PFSK-1 (cell line): ENCODE measurements around the gene WDR37.

Source experiments
- FOXP2 ChIP-seq: optimal IDR thresholded peaks from 2 replicates; pipeline ENCODE3; 2011; ENCODE audit warnings: borderline replicate concordance, control low read depth, inconsistent platforms; ENCODE audit not compliant: insufficient read depth; ENCODE audit errors: extremely low read length, extremely low read depth
- POLR2AphosphoS5 ChIP-seq: IDR thresholded peaks from 2 replicates; pipeline ENCODE4 v1.6.1; 2012; ENCODE audit warnings: low read depth, mild to moderate bottlenecking, control low read depth, low read length, moderate library complexity
- SIN3A ChIP-seq: IDR thresholded peaks from 2 replicates; pipeline ENCODE4 v1.6.1; 2012; ENCODE audit warnings: mild to moderate bottlenecking, low read length, moderate library complexity, borderline replicate concordance; ENCODE audit not compliant: insufficient read depth
- TAF1 ChIP-seq: IDR thresholded peaks from 2 replicates; pipeline ENCODE4 v1.6.1; 2012; ENCODE audit warnings: low read length, control low read depth, borderline replicate concordance; ENCODE audit not compliant: insufficient read depth
- TF ChIP-seq, protein P1 (sequence below), 2 experiments: IDR thresholded peaks; 2 replicates each; pipeline versions ENCODE4 v1.6.1 to v1.8.0; 2011 to 2012; ENCODE audit warnings: low read depth in 2 of 2, low read length in 2 of 2, control low read depth in 1 of 2, inconsistent platforms in 1 of 2, mild to moderate bottlenecking in 1 of 2, moderate library complexity in 1 of 2; ENCODE audit not compliant: insufficient read depth in 1 of 2

The WDR37 gene

DNA sequence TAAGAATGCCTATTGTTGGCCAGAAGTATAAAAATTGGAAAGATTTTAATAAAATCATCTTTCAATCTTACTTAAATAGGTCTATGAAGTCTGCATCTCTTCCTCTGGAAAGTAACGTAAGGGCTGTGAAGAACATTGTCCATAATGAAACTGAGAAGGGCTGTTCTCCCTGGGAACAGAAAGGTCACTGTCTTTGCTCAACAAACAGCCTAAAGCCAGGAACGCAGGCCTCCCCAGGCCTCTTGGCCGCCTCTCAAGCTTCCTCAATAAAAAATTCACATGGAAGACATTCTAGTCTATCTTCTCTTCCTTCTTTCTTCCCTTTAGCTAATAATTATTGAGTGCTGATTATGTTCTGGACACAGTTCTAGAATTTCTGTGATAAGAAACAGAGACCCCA is 21.4 kb upstream of the WDR37 start:
- TF ChIP-seq, protein P1, sequence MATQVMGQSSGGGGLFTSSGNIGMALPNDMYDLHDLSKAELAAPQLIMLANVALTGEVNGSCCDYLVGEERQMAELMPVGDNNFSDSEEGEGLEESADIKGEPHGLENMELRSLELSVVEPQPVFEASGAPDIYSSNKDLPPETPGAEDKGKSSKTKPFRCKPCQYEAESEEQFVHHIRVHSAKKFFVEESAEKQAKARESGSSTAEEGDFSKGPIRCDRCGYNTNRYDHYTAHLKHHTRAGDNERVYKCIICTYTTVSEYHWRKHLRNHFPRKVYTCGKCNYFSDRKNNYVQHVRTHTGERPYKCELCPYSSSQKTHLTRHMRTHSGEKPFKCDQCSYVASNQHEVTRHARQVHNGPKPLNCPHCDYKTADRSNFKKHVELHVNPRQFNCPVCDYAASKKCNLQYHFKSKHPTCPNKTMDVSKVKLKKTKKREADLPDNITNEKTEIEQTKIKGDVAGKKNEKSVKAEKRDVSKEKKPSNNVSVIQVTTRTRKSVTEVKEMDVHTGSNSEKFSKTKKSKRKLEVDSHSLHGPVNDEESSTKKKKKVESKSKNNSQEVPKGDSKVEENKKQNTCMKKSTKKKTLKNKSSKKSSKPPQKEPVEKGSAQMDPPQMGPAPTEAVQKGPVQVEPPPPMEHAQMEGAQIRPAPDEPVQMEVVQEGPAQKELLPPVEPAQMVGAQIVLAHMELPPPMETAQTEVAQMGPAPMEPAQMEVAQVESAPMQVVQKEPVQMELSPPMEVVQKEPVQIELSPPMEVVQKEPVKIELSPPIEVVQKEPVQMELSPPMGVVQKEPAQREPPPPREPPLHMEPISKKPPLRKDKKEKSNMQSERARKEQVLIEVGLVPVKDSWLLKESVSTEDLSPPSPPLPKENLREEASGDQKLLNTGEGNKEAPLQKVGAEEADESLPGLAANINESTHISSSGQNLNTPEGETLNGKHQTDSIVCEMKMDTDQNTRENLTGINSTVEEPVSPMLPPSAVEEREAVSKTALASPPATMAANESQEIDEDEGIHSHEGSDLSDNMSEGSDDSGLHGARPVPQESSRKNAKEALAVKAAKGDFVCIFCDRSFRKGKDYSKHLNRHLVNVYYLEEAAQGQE (IDR thresholded peaks at IDR 0.05; ENCODE audit: insufficient read depth in 1 of 2, low read depth in 2 of 2, low read length in 2 of 2) = no peak
- no peak for TF ChIP-seq TAF1
- no peak for TF ChIP-seq FOXP2
- TF ChIP-seq SIN3A = no peak
- TF ChIP-seq POLR2AphosphoS5 = no peak

DNA sequence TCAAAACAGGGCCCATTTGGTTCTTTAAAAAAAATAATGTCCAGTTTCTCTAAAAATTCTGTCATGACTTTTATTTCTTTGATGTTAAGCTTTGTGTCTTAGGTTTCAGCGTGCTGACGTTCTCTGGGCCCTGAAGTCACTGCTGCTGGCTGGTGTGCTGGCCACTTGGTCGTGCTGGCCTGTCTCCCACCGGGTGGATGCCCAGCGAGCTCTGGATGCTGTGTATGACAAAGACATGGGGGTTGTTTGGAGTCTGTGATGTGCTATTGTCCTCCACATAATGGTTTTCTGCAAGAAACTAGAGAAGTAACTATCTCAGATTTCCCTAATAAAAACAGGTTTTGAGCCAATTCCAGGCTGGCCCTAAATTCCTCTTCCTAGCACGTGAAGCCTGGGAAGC is 21.0 kb upstream of the WDR37 start:
- TF ChIP-seq SIN3A (no peak), TAF1 (no peak), FOXP2 (no peak), POLR2AphosphoS5 (no peak)
- TF ChIP-seq, protein P1 (IDR thresholded peaks at IDR 0.05; ENCODE audit: insufficient read depth in 1 of 2, low read depth in 2 of 2, low read length in 2 of 2) = no peak

DNA sequence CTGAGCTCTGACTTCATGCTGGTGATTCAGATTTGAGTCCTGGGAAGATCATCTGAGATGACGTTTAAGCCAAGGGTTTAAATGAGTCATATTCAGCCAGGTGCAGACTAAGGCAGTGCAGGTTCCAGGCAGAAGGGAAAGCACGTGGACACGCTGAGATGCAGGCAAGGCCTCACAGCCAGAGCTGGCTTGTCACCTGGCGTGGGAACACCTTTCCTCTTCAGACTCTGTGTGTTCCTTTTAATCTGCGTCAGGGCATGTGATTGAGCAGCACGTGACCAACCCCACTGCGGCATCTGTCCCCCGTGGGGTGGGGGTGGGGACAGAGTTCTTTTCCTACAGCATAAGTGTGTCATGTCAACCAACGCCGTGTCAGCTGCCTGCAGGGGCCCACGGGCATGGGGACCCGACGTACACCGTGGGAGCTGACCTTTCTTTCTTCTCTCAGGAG is 19.8 kb upstream of the WDR37 start:
- TF ChIP-seq POLR2AphosphoS5 = no peak
- TF ChIP-seq FOXP2 = no peak
- TF ChIP-seq SIN3A = no peak
- no peak for TF ChIP-seq TAF1
- TF ChIP-seq, protein P1 (IDR thresholded peaks at IDR 0.05; ENCODE audit: insufficient read depth in 1 of 2, low read depth in 2 of 2, low read length in 2 of 2) = no peak

DNA sequence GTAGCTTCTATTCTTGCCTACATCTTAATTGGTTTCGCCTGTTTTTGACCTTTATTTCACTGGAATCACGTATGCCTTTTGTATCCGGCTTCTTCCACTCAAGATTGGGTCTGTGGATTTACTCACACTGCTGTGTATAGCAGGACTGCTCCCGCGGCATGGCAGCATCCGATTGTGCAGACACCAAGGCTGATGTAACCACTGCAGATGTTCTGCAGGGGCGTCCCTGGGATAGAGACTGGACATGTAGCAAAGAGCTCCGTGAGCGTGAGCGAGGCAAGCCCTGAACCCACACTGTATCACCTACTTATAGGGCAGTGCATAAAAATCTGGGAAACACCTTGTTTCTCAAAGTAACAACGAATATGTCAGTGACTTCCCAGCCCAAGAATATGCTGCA is 19.1 kb upstream of the WDR37 start:
- TF ChIP-seq SIN3A (no peak), POLR2AphosphoS5 (no peak), TAF1 (no peak)
- TF ChIP-seq, protein P1 (IDR thresholded peaks at IDR 0.05; ENCODE audit: insufficient read depth in 1 of 2, low read depth in 2 of 2, low read length in 2 of 2) = no peak

DNA sequence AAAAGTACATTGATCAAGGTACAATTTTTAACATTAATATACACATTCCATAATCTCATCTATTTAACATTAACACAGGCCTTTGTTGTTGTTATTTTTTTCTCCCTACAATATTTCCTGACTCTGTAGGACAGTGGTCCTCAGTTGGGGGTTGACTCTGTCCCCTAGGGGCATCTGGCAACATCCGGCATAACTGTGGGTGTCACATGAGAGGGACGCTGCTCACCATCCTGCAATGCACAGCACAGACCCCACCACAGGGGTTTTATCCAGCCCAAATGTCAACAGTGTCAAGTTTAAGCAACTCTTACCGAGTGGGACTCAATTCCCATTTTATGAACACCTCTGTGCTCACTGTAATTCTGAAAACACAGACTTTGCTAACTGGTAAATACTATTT is 16.1 kb upstream of the WDR37 start:
- TF ChIP-seq SIN3A = no peak
- TF ChIP-seq POLR2AphosphoS5 = no peak
- TF ChIP-seq FOXP2 = no peak
- no peak for TF ChIP-seq TAF1
- TF ChIP-seq, protein P1 (IDR thresholded peaks at IDR 0.05; ENCODE audit: insufficient read depth in 1 of 2, low read depth in 2 of 2, low read length in 2 of 2) = no peak
